Iris pigment epithelial cell (primary cell): ENCODE results near the gene TWF1.

Experiments
- DNase-seq: peaks from one replicate; pipeline ENCODE4 v3.0.0-alpha.2; 2011; ENCODE audit warnings: low read depth

Gene TWF1

DNA sequence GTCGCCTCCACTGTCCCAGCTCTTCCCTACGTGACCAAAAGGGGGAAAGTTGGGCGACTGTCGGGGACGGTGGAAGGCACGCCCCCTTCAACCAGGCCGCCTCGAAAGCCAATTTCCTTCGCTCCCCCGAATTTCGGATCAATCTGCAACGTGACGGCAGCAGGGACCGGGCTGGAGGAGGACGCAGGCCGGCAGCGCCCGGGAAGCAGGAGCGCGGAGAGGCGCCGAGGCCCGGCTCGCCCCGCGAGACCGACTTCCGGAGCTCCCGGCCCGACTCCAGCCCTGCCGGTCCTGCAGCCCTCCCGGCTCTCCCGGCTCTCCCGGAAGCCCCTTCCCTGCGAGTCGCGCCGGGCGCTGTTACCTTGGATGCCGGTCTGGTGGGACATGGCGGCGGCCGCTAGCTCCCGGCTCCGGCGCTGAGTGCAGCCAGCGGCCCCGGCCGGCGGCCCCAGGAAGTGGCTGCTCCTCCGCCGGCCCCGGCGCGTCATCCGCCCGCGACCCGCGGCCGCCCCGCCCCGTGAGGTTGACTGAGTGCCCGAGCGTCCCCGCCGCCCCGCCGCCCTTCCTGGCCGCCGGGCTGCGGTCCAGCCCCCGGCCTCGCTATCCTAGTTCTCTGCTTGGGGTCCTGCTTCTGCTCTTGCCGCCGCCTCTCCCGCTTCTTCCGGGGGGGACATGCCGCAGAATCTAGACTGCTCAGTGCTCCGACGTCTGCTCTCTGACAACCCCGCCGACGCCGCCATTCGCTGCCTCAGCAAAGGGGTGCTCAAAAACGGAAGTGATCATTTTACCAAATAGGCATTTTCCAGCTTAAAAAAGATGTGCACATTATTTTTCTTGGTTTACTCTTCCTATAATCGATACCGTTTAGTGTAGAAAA, at the start of gene TWF1:
Gene TWF1, minus strand, starts transcription at position 458 of the 877 bp plus-strand sequence. Its CDS starts 72 bp downstream, at position 386.
- peak; percentile 82 for DNase-seq

DNA sequence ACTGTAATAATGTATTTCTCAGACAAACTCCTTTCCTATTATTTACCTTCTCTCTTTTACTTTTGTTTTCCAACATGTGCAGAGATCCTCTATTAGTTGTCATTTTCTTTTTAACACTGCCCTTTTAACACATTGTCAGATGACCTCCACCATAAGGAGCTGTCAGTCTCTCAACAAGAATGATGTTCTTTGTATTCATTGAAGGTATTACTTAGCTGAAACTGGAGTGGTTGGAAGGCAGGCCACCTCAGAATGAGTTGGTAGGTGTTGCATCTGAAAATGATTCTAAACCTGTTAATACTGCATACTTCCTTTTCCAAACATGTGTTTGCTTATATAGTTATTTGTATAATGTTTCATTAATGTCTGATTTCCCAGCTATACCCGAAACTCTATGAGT, 46.6 kb upstream of the TWF1 start:
- DNase-seq: no peak

DNA sequence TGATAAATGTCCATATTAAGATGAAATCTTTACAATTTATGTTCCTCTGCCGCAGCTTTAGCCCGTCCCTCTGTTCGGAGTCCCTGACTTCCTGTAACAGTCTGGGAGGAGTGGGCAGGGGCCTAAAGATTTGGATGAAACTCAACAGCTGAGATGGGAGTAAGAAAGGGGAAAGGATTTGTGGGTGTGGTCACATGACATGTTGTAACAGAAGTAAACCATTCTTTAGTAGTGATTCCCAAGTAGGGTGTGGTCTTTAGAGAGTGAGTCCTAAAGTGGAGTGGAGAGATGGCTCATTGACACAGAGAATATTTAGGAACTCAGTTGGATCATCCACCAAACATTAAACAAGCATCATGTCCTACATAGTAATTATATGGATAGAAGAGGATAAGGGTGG, 42.7 kb upstream of the TWF1 start:
- DNase-seq: no peak

DNA sequence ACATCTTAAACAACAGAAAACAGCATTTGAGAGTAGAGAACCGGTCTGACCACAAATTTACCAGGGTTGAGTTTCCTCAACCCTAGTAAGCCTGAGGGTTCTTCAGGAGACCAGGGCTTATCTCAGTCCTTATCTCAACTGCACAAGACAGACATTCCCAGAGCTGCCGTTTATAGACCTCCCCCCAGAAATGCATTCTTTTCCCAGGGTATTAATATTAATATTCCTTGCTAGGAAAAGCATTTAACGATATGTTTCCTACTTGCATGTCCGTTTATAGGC, 42.0 kb upstream of the TWF1 start:
- no peak for DNase-seq

DNA sequence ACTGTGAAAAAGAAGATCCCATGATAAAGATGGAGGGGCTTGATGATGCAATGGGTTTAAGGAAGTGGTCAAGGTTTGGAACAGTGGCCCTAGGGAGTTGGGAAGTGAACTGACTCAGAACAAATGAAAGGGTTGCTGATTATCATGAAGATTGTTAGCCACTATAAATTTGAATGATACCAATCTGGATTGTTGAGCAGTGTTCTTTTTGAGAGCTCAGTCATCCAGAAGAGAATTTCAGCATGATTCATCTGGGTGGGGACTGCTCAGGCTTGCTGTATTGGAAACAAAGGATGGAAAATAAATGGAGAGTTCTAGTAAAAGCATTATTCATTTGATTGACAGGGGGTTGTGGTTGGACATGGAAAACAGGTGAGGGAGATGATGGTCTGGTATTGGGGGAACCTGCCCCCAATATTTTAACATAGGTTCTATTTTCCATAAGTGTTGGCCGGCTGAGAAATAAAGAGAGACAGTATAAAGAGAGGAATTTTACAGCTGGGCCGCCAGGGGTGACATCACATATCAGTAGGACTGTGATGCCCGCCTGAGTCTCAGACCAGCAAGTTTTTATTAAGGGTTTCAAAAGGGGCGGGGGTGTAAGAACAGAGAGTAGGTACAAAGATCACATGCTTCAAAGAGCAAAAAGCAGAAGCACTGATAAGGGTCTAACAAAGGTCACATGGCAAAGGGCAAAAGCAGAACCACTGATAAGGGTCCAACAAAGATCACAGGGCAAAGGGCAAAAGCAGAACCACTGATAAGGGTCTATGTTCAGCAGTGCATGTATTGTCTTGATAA, 41.5 kb upstream of the TWF1 start:
- peak; percentile 52 for DNase-seq

DNA sequence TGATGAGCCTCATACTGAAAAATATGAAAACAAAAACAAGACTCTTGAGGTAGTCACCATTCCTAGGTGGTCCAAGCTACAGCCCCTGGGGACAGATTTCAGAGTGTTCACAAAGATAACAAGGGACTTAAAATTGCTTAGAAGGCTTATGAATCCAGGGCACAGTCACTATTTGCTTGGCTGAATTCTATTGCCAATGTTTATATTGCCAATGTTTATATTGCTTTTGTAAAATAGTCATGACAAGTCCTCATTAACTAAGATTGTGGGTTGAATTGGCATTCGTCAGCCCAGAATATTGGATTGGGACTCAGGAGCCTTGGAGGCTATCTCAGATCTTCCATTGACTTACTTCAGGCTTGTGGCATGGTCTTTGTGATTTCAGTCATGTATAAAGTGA, 36.1 kb upstream of the TWF1 start:
- no peak for DNase-seq

DNA sequence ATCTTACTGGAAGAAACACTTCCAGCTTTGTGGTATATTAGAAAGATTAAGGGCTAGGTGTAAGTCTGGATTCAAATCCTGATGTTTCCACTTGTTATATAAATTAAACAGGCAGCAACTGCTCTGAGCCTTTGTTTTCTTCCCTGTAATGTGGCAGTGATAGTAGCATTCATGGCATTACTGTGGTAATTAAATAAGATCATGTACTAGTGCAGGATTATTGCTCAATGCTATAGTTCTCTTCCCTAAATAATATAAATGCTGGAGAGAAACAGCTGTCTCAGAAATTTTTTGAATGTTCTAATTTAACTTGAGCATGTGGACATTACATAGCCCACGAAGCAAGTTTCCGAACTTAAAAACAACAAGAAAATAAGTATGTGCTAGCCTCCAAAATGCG, 35.1 kb upstream of the TWF1 start:
- peak; percentile 25 for DNase-seq

DNA sequence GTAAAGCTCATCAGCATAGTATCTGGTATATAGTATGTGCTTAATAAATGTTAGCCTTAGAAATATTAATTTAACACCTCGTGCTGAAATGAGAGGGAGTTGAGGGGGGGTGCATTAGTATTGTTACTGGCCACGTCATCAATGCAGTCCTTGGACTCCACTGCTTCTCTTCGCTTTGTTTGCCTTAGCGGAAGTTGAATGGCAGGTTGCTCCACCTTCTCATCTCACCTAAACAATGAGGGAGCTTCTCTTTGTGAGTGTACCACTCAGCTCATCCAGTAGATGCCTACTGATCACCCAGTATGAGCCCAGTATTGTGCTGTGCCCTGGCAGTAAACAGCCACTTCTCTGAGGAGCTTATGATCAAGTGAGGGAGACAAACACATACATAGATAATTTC, 34.2 kb upstream of the TWF1 start:
- no peak for DNase-seq

DNA sequence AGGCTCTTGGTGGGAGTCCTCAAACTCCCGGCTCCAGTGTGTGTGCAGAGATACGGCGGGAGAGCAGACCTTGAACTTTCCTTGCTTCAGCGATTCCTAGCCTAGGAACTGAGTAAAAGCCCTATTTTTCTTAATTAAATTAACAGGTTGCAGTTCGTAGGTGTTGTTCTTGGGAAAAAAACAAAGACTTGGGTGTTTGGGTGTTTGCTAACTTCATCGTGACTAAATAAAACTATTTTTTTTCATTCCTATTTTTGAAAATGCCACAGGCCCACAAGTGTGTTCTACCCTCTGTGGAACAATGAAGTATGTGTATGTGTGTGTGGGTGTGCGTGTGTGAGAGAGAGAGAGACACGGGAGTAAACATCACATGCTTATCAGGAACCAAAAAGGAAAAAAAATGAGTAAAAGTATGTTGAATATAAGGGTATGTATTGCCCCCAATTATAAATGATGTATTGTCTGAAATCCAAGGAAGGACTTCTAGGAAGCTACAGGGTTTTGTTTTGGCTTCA, 30.4 kb upstream of the TWF1 start:
- DNase-seq: peak; percentile 33

DNA sequence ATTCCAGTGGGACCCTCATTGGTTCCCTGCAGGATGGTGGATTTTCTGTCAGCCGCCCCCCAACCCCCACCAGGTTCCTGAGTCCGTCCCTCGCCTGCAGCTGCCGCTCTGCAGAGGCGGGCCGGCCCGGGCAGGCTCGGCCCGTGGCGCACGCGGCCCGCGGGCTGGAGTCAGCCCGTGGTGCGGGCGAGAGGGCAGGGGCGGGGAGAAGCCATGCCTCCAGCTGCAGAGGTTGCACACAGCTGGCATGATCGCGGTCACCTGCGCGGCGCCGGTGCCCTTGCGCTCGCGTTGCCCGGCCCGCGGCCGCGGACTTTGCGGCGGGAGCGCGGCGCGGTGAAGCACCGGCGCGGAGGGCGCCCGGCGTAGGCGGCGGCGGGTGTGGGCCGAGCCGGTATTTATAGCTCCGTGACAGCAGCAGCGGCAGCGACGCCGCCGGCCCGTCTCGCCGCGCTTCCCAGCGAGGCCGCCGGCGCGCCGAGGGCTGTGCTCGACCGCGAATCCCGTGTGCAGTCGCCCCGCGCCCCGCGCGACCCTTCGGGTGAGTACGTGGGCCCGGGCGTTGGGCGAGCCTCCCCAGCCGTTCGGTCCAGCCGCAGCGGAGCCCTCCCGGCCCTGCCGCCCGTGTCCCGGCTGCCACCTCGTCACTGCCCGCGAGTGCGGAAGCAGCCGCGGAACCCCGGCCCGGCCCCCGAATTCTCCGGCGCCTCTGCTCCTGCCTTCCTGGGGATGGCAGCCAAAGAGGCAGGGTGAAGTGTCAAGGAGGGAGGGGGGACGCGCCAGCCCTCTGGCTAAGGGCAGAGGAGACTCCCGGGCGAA, 29.7 kb upstream of the TWF1 start, which contains the start of gene TMEM117:
Gene TMEM117, plus strand, starts transcription at position 426 of the 819 bp plus-strand sequence.
- peak; percentile 40 for DNase-seq

DNA sequence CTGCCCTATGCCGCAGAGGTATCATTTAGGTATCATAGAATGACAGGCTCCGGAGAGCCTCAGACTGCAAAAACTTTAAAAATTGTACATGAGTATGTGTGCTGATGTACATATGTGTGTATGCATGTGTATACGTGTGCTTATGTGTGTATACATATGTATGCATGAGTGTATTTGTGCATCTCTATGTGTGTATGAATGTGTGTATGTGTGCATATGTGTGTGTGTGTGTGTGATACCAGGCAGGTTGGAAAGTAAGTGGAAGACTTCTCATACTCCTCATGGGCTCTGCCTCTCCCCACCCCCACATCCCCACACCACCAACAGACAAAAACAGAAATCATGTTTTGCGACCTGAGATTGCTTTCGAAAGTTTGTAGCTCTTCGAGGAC, 29.1 kb upstream of the TWF1 start:
- no peak for DNase-seq

DNA sequence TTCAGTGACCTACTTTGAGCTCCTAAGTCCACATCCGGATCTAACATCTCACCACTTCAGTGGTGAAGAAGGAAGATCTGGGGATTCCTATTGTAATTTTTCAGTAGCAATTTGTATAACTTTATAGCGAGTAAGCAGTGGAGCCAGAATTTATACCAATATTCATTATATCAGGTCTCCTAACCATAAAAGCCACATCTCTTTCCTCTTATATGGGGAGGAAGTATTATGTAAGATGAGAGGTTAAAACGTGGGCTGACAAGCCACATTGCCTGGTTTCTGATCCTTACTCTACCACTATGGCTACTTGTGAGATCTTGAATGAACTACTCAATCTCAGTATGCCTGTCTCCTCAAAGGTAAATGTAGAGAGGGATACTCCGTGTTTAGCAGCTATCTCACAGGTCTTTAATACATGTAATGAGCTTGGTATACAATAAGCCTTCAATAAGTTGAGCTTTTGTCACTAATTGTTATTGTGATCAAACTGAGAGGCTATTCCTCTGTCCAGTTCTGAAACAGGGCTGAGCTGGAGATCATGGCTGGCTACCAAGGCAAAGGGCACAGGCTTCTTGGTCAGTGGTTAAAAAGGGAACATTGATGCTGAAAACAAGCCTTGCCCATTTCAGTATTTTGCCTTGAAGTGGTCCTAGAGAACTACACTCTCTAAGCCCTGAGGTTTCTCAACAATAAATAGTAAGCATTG, 26.5 kb upstream of the TWF1 start:
- DNase-seq: no peak

DNA sequence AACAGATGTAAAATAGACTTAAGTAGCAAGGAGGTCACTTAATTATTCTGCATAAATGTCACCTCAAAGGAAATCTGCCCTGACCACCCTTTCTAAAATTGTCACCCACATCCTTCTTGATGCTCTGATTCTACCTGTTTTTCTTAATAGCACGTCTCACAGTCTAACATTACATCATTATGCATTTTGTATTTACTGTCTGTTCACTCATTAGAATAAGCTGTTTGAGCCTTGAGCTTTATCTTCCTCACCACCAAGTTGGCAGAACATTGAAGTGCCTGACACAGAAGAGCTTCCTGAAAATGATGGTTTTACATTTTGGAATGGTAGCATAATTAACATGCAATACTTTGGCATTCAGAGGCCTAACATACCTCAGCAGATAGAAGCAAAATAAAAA, 21.0 kb upstream of the TWF1 start:
- DNase-seq: no peak

DNA sequence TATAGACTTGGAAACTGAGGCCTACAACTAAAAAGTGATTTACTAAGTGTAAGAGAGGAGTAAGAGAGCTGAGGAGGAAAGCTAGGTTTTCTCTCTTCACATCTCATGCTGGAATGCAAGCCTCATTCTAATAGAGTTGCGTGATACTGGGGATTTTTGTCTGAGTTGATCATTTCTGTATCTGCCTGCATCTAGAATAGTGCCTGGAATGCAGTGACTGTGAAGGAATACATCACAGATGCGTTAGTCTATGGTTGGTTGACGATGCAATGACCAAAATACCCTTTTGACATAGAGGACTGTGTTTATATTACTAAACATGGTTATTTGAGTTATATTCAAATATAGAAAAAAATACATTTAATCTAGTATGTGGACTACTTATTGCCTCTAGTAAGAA, 20.6 kb upstream of the TWF1 start:
- DNase-seq: peak; percentile 23

DNA sequence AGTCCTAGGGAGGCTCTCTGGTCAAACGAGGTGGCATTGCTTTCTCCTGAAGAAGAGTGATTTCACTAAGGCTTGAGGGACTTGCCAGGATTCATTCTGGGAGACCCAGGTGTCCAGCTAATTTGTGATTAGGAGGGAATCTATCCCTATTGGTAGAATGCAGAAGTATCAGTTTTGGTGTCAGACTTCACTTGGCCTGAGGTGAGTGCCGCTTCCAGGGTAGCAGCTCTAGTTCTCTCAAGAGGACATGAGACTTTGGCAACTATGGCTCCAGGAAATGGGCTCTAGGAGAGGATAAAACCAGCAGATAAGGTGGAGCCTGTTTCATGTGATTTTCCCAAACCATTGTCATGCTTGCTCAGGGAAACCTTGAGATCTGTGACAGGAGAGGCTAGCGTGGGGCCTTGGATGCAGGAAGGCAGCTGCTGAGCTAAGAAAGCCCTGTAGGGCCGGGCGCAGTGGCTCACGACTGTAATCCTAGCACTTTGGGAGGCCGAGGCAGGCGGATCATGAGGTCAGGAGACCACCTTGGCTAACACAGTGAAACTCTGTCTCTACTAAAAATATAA, 18.2 kb upstream of the TWF1 start:
- no peak for DNase-seq

DNA sequence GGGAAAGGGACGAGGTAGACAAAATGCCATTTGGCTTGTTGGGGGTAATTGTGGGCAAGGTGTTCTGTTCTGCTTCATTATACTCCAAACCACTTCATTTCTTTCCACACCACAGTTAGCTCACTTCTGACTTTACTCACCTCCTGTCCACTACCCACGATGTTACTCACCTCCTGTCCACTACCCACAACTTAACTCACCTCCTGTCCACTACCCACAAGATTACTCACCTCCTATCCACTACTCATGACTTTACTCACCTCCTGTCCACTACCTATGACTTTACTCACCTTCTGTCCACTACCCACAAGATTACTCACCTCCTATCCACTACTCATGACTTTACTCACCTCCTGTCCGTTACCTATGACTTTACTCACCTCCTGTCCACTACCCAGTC, 10.1 kb upstream of the TWF1 start:
- no peak for DNase-seq

DNA sequence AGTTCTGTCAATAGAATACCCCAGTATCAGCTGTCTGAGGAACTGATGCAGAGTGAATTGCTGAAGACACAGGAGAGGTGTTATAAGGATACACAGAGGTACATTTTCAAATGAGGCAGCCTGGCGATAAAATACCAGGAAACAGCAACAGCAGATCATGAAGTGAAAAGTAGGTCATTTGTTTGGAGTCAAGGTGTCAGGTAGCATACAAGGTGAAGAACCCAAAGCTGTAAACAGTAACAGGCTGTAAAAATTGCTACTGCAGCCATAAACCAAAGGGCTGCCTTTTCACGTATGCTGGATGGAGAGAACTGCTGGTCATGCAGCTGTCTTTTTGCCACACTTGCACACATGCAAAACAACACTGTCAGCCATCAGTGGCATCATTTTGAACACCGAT, 9.3 kb upstream of the TWF1 start:
- DNase-seq: no peak

DNA sequence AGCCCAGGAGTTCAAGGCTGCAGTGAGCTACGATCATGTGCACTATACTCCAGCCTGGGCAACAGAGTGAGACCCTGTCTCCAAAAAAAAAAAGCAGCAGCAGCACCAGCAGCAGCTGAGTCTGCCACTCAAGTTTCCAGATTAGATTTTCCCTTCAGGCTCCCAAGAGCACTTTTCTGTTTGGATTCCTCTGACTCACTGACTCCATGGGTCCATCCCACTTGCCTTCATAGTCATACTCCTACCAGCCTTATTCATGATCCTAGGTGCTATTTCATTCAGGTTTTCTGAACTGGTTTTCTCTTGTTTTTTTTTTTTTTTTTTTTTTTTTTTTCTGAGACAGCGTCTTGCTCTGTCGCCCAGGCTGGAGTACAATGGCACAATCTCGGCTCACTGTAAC, 6.8 kb upstream of the TWF1 start:
- DNase-seq: no peak

DNA sequence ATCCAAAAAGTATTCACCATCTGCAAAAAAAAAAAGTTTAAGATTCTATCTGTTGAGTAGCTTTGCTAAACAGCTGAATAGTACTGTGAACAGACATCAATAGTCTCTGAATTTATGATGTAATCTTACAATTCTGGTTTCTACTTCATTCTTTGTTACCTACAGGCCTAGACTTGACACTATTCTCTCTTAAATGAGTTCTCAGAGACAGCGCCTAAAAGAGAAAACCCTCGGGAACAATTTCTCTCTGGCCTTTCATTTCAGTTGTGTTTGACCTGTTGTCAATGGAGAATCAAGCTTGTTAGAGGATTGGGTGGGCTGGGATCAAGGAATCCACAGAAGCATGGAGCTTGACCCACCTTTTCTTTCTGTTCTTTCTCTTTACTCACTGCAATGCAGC, 5.9 kb upstream of the TWF1 start:
- DNase-seq: no peak

DNA sequence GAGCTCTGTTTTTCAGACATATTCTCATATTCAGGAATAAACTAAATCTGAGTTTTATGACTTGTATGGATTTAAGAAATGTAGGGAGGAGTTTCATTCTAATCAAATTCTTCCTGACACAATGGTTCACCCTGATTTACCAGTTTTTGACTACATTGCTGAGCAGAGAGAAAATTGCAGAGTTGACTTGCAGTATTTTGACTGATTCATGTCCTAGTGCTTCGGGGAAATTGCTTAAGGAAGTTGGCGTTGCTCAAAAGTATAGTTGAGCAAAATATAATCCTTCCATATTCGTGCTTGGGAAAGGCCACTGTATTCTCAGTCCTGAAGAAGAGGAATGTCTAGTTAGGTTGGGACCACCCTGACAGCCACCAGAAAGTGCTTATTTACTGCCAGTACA, 1.3 kb upstream of the TWF1 start:
- DNase-seq: no peak

DNA sequence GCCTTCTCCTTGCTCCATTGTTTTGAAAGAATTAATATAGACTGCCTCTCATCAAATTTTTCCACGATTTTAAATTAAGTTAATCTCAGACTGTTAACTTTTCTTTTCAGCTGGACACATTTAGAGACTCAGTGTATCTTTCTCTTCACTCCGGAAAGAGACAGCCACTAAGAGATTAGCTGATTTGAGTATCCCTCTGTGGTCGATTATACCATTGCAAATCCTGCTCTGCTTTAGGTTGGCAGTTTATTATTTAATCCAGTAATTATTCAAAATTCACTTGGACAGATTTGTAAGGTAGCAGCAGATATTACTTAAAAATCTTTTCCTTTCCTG, 588 bp upstream of the TWF1 start:
- DNase-seq: no peak
